Activated CD8-positive, alpha-beta T cell treated with anti-CD3 and anti-CD28 coated beads for 36 hours (primary cell): ENCODE measurements around the gene FBXL20. TPM values are rescaled to one million over a fixed set of nuclear protein-coding genes. Genes with fewer than 3 reads are reported as not detected.
"Not testable (repeated sequence)": the region's sequence is repeated elsewhere in the genome, so short reads cannot be mapped to it uniquely, and the experiment has no call there.

Experiments used
- ATAC-seq: fragments of 200-7000 bp; cut with Tn5 transposase; one replicate; pipeline ENCODE4 v1.10.0; 2021; ENCODE audit warnings: mild to moderate bottlenecking, moderate library complexity
- CTCF ChIA-PET: fragments of 350-600 bp; sonication (Branson Sonifier 250); formaldehyde crosslinking; loops from one replicate; lab custom pipeline; 2021; ENCODE audit warnings: antibody characterized with exemption; lab: Charles Lee
- POLR2A ChIA-PET: fragments of 350-600 bp; sonication (Branson Sonifier 250); formaldehyde crosslinking; loops from one replicate; lab custom pipeline; 2021; ENCODE audit warnings: antibody characterized with exemption; lab: Charles Lee
- DNase-seq: peaks from one replicate; pipeline ENCODE4 v3.0.0-alpha.2; 2020
- H3K27ac Mint-ChIP-seq: one replicate; pipeline ENCODE4 v1.8.0; 2021; ENCODE audit warnings: mild to moderate bottlenecking, mixed read lengths
- H3K27me3 Mint-ChIP-seq: one replicate; pipeline ENCODE4 v1.8.0; 2021; ENCODE audit warnings: mixed read lengths
- H3K36me3 Mint-ChIP-seq: one replicate; pipeline ENCODE4 v1.8.0; 2021; ENCODE audit warnings: low read depth, mixed read lengths
- H3K4me1 Mint-ChIP-seq: one replicate; pipeline ENCODE4 v1.8.0; 2021; ENCODE audit warnings: low read depth, mixed read lengths
- H3K4me3 Mint-ChIP-seq: one replicate; pipeline ENCODE4 v1.8.0; 2021; ENCODE audit warnings: mild to moderate bottlenecking, moderate library complexity, mixed read lengths
- H3K9me3 Mint-ChIP-seq: one replicate; pipeline ENCODE4 v1.8.0; 2021; ENCODE audit warnings: mixed read lengths
- CTCF ChIP-seq: fragments of 200-600 bp; IDR thresholded peaks from one replicate; pipeline ENCODE4 v1.8.0; 2022; ENCODE audit warnings: antibody characterized with exemption, mild to moderate bottlenecking
- intact Hi-C: fragments of 100-400 bp; cut with micrococcal nuclease; formaldehyde crosslinking; loops from one replicate; pipeline ENCODE4 v1.10.0; 2022
- total RNA-seq, 2 experiments: library from RNA; stranded (reverse); gene quantifications; one replicate each; pipeline ENCODE4 v1.2.3, GENCODE V29; 2021

Gene FBXL20
- total RNA-seq, 2 experiments from 2014 or later = 17.7 to 19.1 TPM

GRCh38 chr17:39252788-39253460 lies 148.5 kb downstream of the FBXL20 start:
- TF ChIP-seq CTCF = no peak
- no peaks in the 10 kb centered on the region for H3K9me3 Mint-ChIP-seq
- no peaks in the 10 kb centered on the region for H3K4me1 Mint-ChIP-seq
- ChIA-PET CTCF (interaction anchor here (0.7 to 10.7 kb wide), 10 partner anchors 8 to 369 kb away, joined by 3 to 194 read pairs (median 5); no protein-coding TSS in a partner anchor), POLR2A (interaction anchor here (1.7 kb wide), 1 partner anchor 53 kb away, joined by 3 read pairs; the partner anchor contains the start of gene RPL19)
- peaks cover 7% of the 10 kb centered on the region for H3K36me3 Mint-ChIP-seq
- H3K4me3 Mint-ChIP-seq = no peak overlapping the region
- H3K27ac Mint-ChIP-seq = no peak overlapping the region
- intact Hi-C loops = no loop called here
- ATAC-seq (no peak), DNase-seq (no peak)
- no peaks in the 10 kb centered on the region for H3K27me3 Mint-ChIP-seq

GRCh38 chr17:39251997-39252396 lies 149.4 kb downstream of the FBXL20 start:
- POLR2A ChIA-PET = no interaction called here
- no peak for TF ChIP-seq CTCF
- no peak overlapping the region for H3K4me3 Mint-ChIP-seq

GRCh38 chr17:39250076-39250475 lies 151.3 kb downstream of the FBXL20 start:
- ATAC-seq, H3K27ac Mint-ChIP-seq, H3K36me3 Mint-ChIP-seq, H3K4me1 Mint-ChIP-seq, H3K9me3 Mint-ChIP-seq, H3K4me3 Mint-ChIP-seq, DNase-seq, H3K27me3 Mint-ChIP-seq, POLR2A ChIA-PET, intact Hi-C loops: not testable (repeated sequence)
- CTCF ChIA-PET = interaction anchor here (1.0 to 10.7 kb wide), 5 partner anchors 13 to 85 kb away, joined by 3 to 194 read pairs (median 8); no protein-coding TSS in a partner anchor

More at GRCh38 chr17:39251997-39252396, 149.4 kb downstream of the FBXL20 start:
- Mint-ChIP-seq H3K27ac (no peak overlapping the region), H3K27me3 (no peaks in the 10 kb centered on the region), H3K4me1 (no peaks in the 10 kb centered on the region), H3K9me3 (no peaks in the 10 kb centered on the region), H3K36me3 (peaks cover 4% of the 10 kb centered on the region)
- CTCF ChIA-PET = interaction anchor here (0.7 to 10.7 kb wide), 9 partner anchors 9 to 370 kb away, joined by 3 to 194 read pairs (median 5); no protein-coding TSS in a partner anchor
- no peak for ATAC-seq
- intact Hi-C loops = no loop called here
- no peak for DNase-seq

- POLR2A ChIA-PET = interaction anchor here (3.0 kb wide), 1 partner anchor 42 kb away, joined by 29 read pairs; no protein-coding TSS in a partner anchor
- H3K36me3 Mint-ChIP-seq = no peaks in the 10 kb centered on the region
- no peak for DNase-seq
- ATAC-seq = no peak
- no peak overlapping the region for H3K4me3 Mint-ChIP-seq
- TF ChIP-seq CTCF = no peak
- intact Hi-C loops = no loop called here
- H3K27ac Mint-ChIP-seq = no peak overlapping the region
- peaks cover 12% of the 10 kb centered on the region for H3K4me1 Mint-ChIP-seq
- H3K9me3 Mint-ChIP-seq = no peaks in the 10 kb centered on the region
- CTCF ChIA-PET = interaction anchor here (2.0 to 10.7 kb wide), 6 partner anchors 9 to 93 kb away, joined by 9 to 194 read pairs (median 27); partner anchors contain the start of gene PLXDC1
- no peaks in the 10 kb centered on the region for H3K27me3 Mint-ChIP-seq
Observed at GRCh38 chr17:39246274-39246673, 155.2 kb downstream of the FBXL20 start.

GRCh38 chr17:39244600-39245570 lies 156.5 kb downstream of the FBXL20 start:
- CTCF ChIA-PET = interaction anchor here (0.7 to 10.7 kb wide), 49 partner anchors 7 to 481 kb away, joined by 3 to 194 read pairs (median 4); partner anchors contain the start of genes ARL5C, FBXL20, PLXDC1 and RPL19
- intact Hi-C loops = loop anchor here (2.0 kb wide), 1 partner anchor 38 kb away; no protein-coding TSS in a partner anchor
- peak; percentile 96 for DNase-seq
- no peaks in the 10 kb centered on the region for H3K9me3 Mint-ChIP-seq
- ATAC-seq = peak; percentile 96
- no peak overlapping the region for H3K27ac Mint-ChIP-seq
- peaks cover 13% of the 10 kb centered on the region for H3K4me1 Mint-ChIP-seq
- H3K27me3 Mint-ChIP-seq = no peaks in the 10 kb centered on the region
- TF ChIP-seq CTCF = peak; percentile 97
- no peaks in the 10 kb centered on the region for H3K36me3 Mint-ChIP-seq
- POLR2A ChIA-PET = interaction anchor here (0.5 to 3.0 kb wide), 10 partner anchors 9 to 216 kb away, joined by 3 to 29 read pairs (median 3); partner anchors contain the start of genes CDK12 and RPL19
- H3K4me3 Mint-ChIP-seq = no peak overlapping the region
